HG03469 (cell line): ENCODE measurements around the gene PTPRT.

Experiments
- ATAC-seq: cut with Tn5 transposase; IDR thresholded peaks from one replicate; pipeline ENCODE4 v1.9.1; 2021; ENCODE audit warnings: mild to moderate bottlenecking, moderate library complexity, moderate number of reproducible peaks; ENCODE audit not compliant: unreplicated experiment

Gene PTPRT

GRCh38 chr20:42846784-42847490, 342.8 kb downstream of the PTPRT start:
- no peak for ATAC-seq

GRCh38 chr20:42844751-42845150, 345.0 kb downstream of the PTPRT start:
- ATAC-seq = no peak

GRCh38 chr20:42837456-42837855, 352.2 kb downstream of the PTPRT start:
- ATAC-seq = no peak

- ATAC-seq = no peak
Observed at GRCh38 chr20:42836339-42836738, 353.4 kb downstream of the PTPRT start.

- ATAC-seq = no peak
Observed at GRCh38 chr20:42807876-42808275, 381.8 kb downstream of the PTPRT start.

- no peak for ATAC-seq
Observed at GRCh38 chr20:42795111-42795695, 394.5 kb downstream of the PTPRT start.

GRCh38 chr20:42792052-42792451, 397.7 kb downstream of the PTPRT start:
- no peak for ATAC-seq

- no peak for ATAC-seq
Observed at GRCh38 chr20:42790111-42790510, 399.6 kb downstream of the PTPRT start.

- no peak for ATAC-seq
Observed at GRCh38 chr20:42788707-42789106, 401.0 kb downstream of the PTPRT start.

- ATAC-seq = no peak
Observed at GRCh38 chr20:42785041-42785440, 404.7 kb downstream of the PTPRT start.

- no peak for ATAC-seq
Observed at GRCh38 chr20:42779216-42779615, 410.5 kb downstream of the PTPRT start.

- no peak for ATAC-seq
Observed at GRCh38 chr20:42775866-42776265, 413.8 kb downstream of the PTPRT start.

GRCh38 chr20:42775037-42775436, 414.7 kb downstream of the PTPRT start:
- no peak for ATAC-seq

GRCh38 chr20:42763015-42763414, 426.7 kb downstream of the PTPRT start:
- ATAC-seq = no peak

- no peak for ATAC-seq
Observed at GRCh38 chr20:42756991-42757390, 432.7 kb downstream of the PTPRT start.

GRCh38 chr20:42754706-42755105, 435.0 kb downstream of the PTPRT start:
- no peak for ATAC-seq

- ATAC-seq = no peak
Observed at GRCh38 chr20:42752620-42753019, 437.1 kb downstream of the PTPRT start.

- ATAC-seq = no peak
Observed at GRCh38 chr20:42749556-42749955, 440.1 kb downstream of the PTPRT start.

- no peak for ATAC-seq
Observed at GRCh38 chr20:42747765-42748411, 441.8 kb downstream of the PTPRT start.

- no peak for ATAC-seq
Observed at GRCh38 chr20:42744756-42745465, 444.8 kb downstream of the PTPRT start.

- no peak for ATAC-seq
Observed at GRCh38 chr20:42742926-42743325, 446.8 kb downstream of the PTPRT start.

GRCh38 chr20:42741906-42742305, 447.8 kb downstream of the PTPRT start:
- ATAC-seq = no peak
